Pancreas (tissue), 10 donors: Measurements from ENCODE around the gene CD80. TPM values are rescaled to one million over a fixed set of nuclear protein-coding genes. Genes with fewer than 3 reads are reported as not detected.
A peak's percentile ranks its signal among the peaks of the same experiment; 100 is the strongest.

Experiments
- ATAC-seq, 4 donors: fragments of 200-7000 bp; cut with Tn5 transposase; one replicate each; pipeline versions ENCODE4 v1.8.0 to v1.9.1; 2020; ENCODE audit warnings: mild to moderate bottlenecking in 4 of 4, moderate library complexity in 4 of 4
- DNase-seq, 6 donors: peaks; one replicate each; pipeline ENCODE4 v3.0.0-alpha.2; 2020
- FAIRE-seq: peaks from 2 replicates; lab custom pipeline; 2012; peaks lifted over from hg19 to GRCh38; lab: Jason Lieb, UNC
- H3K27ac ChIP-seq, 4 donors: fragments of 200-600 bp; sonication (generic); 1 replicate in 3 of 4; 2 replicates in 1 of 4; pipeline versions ENCODE4 v1.5.0 to v1.8.0; 2020
- H3K27me3 ChIP-seq, 4 donors: fragments of 200-600 bp; one replicate each; pipeline ENCODE4 v1.8.0; 2021
- H3K36me3 ChIP-seq, 3 donors: fragments of 200-600 bp; sonication (generic) in 1 of 3; one replicate each; pipeline versions ENCODE4 v1.5.0 to v1.8.0; 2020 to 2021
- H3K4me1 ChIP-seq, 3 donors: fragments of 200-600 bp; one replicate each; pipeline ENCODE4 v1.8.0; 2021
- H3K4me3 ChIP-seq, 4 donors: fragments of 200-600 bp; sonication (generic) in 2 of 4; one replicate each; pipeline versions ENCODE4 v1.5.0 to v1.8.0; 2020 to 2021
- H3K9me3 ChIP-seq, 4 donors: fragments of 200-600 bp; one replicate each; pipeline ENCODE4 v1.8.0; 2021
- WGBS, 2 donors: extraction: QIAGEN DNeasy Blood & Tissue Kit; methylation state at CpG; one replicate each; pipeline ENCODE4 v1.1.7; 2013; 5-methylcytosine and 5-hydroxymethylcytosine counted together
- intact Hi-C, 3 donors: fragments of 100-400 bp; cut with DNase I; formaldehyde crosslinking; loops; one replicate each; pipeline versions ENCODE4 v1.11.1 to v1.14.2; 2022
- polyA plus RNA-seq, 2 donors: library from polyadenylated mRNA; stranded (reverse); fragments of 200-250 nt; gene quantifications; one replicate each; pipeline ENCODE4 v1.2.3, GENCODE V29; 2013
- total RNA-seq, 6 donors: library from RNA; stranded (reverse); fragmentation: NEBNext Ultra II Directional in 4 of 6; extraction: Animal tissue kit (Norgen Biotek cat#: 25700) in 4 of 6; gene quantifications; one replicate each; pipeline versions ENCODE4 v1.2.1 to v1.2.4, GENCODE V29; 2021 to 2023
- TF ChIP-seq, protein P1 (sequence below), 4 donors: fragments of 200-600 bp; sonication (generic) in 3 of 4; IDR thresholded peaks; one replicate each; pipeline versions ENCODE4 v1.5.0 to v1.8.0; 2021; ENCODE audit warnings: antibody characterized with exemption in 4 of 4
- donor health status: healthy with polysubstance abuse.
- donor health status: DM: no; HTN: no; CAD: no; lungs with moderate emphysema.
- donor health status: DM: no; HTN: no; CAD: no.
- donor health status: control.
- donor health status: control.
- donor health status: Bipolar disorder and iron deficiency.
- donor health status: DM: yes; HTN: yes; CAD: no.
- donor health status: DM: no; HTN: no; CAD: no.
- donor health status: DM: no; HTN: no; CAD: no.
- donor health status: DM: yes; HTN: yes; CAD: no.

The CD80 gene
- total and polyA plus RNA-seq, 8 donors = 0.14 to 0.66 (median 0.32) TPM; not detected in 1

DNA sequence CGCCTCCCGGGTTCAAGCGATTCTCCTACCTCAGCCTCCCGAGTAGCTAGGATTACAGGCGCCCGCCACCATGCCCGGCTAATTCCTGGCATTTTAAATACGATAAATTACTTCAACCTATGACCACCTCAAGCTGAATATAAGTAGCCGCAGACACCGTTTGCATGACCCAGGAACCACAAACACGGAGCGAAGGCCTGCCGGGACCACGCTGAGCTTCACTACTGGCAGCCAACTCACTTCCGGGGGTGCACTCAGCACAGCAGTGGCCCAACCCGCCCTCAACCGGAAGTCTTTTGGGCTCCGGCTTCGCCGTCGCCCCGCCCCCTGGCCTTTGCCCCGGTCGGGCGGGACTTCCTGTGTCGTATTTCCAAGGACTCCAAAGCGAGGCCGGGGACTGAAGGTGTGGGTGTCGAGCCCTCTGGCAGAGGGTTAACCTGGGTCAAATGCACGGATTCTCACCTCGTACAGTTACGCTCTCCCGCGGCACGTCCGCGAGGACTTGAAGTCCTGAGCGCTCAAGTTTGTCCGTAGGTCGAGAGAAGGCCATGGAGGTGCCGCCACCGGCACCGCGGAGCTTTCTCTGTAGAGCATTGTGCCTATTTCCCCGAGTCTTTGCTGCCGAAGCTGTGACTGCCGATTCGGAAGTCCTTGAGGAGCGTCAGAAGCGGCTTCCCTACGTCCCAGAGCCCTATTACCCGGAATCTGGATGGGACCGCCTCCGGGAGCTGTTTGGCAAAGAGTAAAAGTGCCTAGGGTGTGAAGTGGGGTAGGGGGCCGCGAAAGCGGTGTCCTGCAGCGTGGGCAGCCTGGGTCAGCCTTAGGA, 61.0 kb downstream of the CD80 start, which contains the start of gene TIMMDC1:
TIMMDC1 (plus strand) TSS at position 362 of the 826 bp plus-strand sequence; CDS start at position 549, 187 bp downstream.
- TF ChIP-seq, protein P1, sequence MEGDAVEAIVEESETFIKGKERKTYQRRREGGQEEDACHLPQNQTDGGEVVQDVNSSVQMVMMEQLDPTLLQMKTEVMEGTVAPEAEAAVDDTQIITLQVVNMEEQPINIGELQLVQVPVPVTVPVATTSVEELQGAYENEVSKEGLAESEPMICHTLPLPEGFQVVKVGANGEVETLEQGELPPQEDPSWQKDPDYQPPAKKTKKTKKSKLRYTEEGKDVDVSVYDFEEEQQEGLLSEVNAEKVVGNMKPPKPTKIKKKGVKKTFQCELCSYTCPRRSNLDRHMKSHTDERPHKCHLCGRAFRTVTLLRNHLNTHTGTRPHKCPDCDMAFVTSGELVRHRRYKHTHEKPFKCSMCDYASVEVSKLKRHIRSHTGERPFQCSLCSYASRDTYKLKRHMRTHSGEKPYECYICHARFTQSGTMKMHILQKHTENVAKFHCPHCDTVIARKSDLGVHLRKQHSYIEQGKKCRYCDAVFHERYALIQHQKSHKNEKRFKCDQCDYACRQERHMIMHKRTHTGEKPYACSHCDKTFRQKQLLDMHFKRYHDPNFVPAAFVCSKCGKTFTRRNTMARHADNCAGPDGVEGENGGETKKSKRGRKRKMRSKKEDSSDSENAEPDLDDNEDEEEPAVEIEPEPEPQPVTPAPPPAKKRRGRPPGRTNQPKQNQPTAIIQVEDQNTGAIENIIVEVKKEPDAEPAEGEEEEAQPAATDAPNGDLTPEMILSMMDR (IDR thresholded peaks at IDR 0.05) = no peak
- peak within 1 kb of the TSS; percentile 66 to 86 (median 84) for H3K4me3 ChIP-seq
- ATAC-seq = peak; percentile 99 to 100 (median 99)
- no peaks in the 10 kb centered on the region for H3K27me3 ChIP-seq
- peak; percentile 86 for FAIRE-seq
- H3K36me3 ChIP-seq = no peaks in the 10 kb centered on the region
- DNase-seq = peak; percentile 94 to 98 (median 96)
- peaks cover 14 to 23% (median 23%) of the 10 kb centered on the region in 3 donors for H3K4me1 ChIP-seq
- H3K27ac ChIP-seq = peak within 1 kb of the TSS; percentile 89 to 94 (median 94)
- intact Hi-C loops = no loop called here
- WGBS, 2 donors = 1% methylated on average over 56 to 58 of the region's 58 CpGs
- H3K9me3 ChIP-seq = no peaks in the 10 kb centered on the region

DNA sequence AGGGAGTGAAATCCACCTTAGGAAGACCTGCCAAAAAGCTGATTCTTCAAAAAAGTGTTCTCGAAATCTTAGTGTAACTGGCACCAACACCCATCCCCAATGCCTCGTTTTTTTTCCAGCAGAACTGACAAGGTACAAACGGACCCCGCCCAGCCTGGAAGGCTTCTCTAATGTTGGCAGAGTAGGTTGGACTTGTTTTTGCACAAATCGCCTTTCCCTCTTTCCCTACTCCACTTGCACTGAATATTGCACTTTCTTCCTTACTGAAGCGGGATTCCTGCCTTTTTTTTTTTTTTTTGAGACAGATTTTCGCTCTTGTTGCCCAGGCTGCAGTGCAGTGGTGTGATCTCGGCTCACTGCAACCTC, 61.6 kb downstream of the CD80 start:
- H3K36me3 ChIP-seq = peaks cover 0 to 2% (median 0%) of the 10 kb centered on the region in 3 donors
- ATAC-seq (peak; percentile 27 to 40 (median 33)), FAIRE-seq (no peak), DNase-seq (peak in 5 of 6 donors; percentile 19 to 58 (median 36))
- H3K9me3 ChIP-seq = no peaks in the 10 kb centered on the region
- WGBS, 2 donors = 3 to 4% methylated on average over 8 of the region's 8 CpGs
- TF ChIP-seq, protein P1 (IDR thresholded peaks at IDR 0.05) = no peak
- peak overlapping the region; percentile 66 to 86 (median 84) for H3K4me3 ChIP-seq
- H3K27ac ChIP-seq = peak overlapping the region; percentile 89 to 94 (median 94)
- no peaks in the 10 kb centered on the region for H3K27me3 ChIP-seq
- intact Hi-C loops = no loop called here
- H3K4me1 ChIP-seq = peaks cover 14 to 23% (median 23%) of the 10 kb centered on the region in 3 donors

DNA sequence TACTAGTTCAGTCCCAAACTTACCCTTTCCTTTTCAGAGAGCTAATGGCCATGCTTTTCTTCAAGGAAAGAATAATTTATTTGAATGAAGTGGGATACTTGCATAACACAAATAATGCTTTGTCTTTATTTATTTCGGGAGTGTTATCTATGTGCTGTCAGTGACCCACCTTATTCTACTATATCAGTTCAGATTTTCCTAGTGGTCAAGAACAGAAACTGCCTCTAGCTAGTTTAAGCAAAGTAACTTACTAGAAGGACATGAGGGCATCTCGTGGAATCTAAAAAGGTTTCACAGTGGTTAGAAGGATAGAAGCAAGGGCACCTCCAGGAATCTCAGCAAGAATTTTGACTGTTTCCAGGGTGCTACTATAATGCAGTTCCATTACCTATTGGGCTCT, 64.8 kb downstream of the CD80 start:
- Histone ChIP-seq H3K4me3 (no peak overlapping the region), H3K4me1 (peaks cover 2 to 12% (median 6%) of the 10 kb centered on the region in 3 donors), H3K36me3 (peaks cover 0 to 7% (median 0%) of the 10 kb centered on the region in 3 donors), H3K27me3 (no peaks in the 10 kb centered on the region), H3K9me3 (no peaks in the 10 kb centered on the region), H3K27ac (no peak overlapping the region)
- FAIRE-seq (no peak), ATAC-seq (no peak), DNase-seq (no peak)
- intact Hi-C loops = no loop called here
- TF ChIP-seq, protein P1 (IDR thresholded peaks at IDR 0.05) = no peak
- WGBS, 2 donors = 63 to 84% methylated on average over 2 of the region's 2 CpGs

DNA sequence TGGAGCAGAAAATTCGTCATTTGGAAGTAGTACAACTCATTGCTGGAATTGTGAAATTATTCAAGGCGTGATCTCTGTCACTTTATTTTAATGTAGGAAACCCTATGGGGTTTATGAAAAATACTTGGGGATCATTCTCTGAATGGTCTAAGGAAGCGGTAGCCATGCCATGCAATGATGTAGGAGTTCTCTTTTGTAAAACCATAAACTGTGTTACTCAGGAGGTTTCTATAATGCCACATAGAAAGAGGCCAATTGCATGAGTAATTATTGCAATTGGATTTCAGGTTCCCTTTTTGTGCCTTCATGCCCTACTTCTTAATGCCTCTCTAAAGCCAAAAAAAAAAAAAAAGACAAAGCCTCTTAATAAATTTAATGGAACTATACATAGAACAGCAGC, 66.6 kb downstream of the CD80 start:
- Histone ChIP-seq H3K4me3 (no peak overlapping the region), H3K27me3 (no peaks in the 10 kb centered on the region), H3K27ac (no peak overlapping the region), H3K9me3 (no peaks in the 10 kb centered on the region), H3K36me3 (peaks cover 0 to 7% (median 0%) of the 10 kb centered on the region in 3 donors), H3K4me1 (peaks cover 0 to 7% (median 0%) of the 10 kb centered on the region in 3 donors)
- intact Hi-C loops = no loop called here
- no peak for ATAC-seq
- no peak for DNase-seq
- no peak for FAIRE-seq
- TF ChIP-seq, protein P1 (IDR thresholded peaks at IDR 0.05) = no peak
- WGBS, 2 donors = 85 to 87% methylated on average over 3 of the region's 3 CpGs
